Hematopoietic multipotent progenitor cell treated with erythropoietin and hydrocortisone succinate and interleukin-3 and kit ligand, for 4 days (in vitro differentiated cells): ENCODE measurements around the gene RCC1.
A peak's percentile ranks its signal among the peaks of the same experiment; 100 is the strongest.
"Not testable (repeated sequence)": the region's sequence is repeated elsewhere in the genome, so short reads cannot be mapped to it uniquely, and the experiment has no call there.

ENCODE experiments used
- DNase-seq: peaks from one replicate; pipeline ENCODE4 v3.0.0-alpha.2; 2015

Gene RCC1, protein sequence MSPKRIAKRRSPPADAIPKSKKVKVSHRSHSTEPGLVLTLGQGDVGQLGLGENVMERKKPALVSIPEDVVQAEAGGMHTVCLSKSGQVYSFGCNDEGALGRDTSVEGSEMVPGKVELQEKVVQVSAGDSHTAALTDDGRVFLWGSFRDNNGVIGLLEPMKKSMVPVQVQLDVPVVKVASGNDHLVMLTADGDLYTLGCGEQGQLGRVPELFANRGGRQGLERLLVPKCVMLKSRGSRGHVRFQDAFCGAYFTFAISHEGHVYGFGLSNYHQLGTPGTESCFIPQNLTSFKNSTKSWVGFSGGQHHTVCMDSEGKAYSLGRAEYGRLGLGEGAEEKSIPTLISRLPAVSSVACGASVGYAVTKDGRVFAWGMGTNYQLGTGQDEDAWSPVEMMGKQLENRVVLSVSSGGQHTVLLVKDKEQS

DNA sequence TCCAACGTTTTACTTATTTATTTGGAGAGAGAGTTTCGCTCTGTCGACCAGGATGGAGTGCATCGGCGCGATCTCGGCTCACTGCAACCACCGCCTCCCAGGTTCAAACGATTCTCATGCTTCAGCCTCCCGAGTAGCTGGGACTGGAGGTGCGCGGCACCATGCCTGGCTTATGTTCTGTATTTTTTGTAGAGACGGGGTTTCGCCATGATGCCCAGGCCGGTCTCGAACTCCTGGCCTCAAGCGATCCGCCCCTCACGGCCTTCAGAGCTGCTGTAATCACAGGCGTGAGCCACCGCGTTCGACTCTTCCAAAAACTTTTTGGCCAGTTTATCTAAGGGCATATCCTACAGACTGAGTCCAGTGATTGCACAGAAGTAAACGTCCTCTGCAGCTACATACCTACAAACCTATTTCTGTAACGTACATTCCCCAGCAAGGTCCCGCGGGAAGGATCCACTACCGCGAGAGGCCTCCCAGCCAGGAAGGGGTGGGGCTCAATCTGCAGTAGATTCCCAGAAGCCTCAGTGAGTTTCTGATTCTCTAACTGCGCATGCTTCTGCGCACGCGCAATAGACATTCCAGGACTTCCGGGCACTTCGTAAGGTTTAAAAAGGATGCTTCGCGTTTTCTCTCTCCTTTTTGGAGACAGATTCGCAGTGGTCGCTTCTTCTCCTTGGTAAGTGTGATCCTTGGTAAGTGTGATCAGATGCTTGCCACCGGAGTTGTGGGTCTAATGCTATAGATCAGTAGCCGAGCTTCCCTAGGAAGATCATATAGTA, at the start of gene RCC1:
Gene RCC1, plus strand, starts transcription at position 638 of the 782 bp plus-strand sequence. CDS start 23,824 bp downstream, outside the sequence.
- peak; percentile 100 for DNase-seq

DNA sequence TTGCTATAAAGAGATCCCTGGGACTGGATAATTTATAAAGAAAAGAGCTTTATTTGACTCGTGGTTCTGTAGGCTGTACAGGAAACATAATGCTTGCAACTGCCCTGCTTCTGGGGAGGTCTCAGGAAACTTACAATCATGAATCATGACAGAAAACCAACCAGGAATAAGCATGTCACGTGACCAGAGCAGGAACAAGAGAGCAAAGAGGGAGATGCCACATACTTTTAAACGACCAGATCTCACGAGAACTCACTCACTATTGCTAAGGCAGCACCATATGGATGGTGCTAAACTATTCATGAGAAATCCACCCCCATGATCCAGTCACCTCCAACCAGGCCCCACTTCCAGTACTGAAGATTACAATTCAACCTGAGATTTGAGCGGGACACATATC, 49.8 kb upstream of the RCC1 start:
- peak; percentile 77 for DNase-seq

DNA sequence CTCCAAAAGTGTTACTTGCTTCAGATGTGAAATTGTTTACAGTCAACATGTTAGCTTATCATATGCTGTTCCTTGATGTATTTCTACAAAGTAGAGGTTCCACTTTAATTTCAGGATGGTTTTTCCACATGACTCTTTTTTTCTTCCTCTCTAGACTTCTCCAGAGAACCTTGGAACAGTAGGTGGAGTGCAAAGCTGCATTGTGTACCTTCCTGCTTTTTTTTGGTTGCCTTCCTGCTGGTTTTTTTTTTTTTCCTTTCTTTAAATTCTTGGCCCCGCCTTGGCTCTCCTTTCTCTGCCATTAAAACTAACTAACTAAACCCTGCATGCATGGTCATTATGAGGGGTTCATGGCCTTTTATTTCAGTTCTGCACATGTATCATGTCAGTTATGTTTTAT, 48.2 kb upstream of the RCC1 start:
- DNase-seq = no peak

DNA sequence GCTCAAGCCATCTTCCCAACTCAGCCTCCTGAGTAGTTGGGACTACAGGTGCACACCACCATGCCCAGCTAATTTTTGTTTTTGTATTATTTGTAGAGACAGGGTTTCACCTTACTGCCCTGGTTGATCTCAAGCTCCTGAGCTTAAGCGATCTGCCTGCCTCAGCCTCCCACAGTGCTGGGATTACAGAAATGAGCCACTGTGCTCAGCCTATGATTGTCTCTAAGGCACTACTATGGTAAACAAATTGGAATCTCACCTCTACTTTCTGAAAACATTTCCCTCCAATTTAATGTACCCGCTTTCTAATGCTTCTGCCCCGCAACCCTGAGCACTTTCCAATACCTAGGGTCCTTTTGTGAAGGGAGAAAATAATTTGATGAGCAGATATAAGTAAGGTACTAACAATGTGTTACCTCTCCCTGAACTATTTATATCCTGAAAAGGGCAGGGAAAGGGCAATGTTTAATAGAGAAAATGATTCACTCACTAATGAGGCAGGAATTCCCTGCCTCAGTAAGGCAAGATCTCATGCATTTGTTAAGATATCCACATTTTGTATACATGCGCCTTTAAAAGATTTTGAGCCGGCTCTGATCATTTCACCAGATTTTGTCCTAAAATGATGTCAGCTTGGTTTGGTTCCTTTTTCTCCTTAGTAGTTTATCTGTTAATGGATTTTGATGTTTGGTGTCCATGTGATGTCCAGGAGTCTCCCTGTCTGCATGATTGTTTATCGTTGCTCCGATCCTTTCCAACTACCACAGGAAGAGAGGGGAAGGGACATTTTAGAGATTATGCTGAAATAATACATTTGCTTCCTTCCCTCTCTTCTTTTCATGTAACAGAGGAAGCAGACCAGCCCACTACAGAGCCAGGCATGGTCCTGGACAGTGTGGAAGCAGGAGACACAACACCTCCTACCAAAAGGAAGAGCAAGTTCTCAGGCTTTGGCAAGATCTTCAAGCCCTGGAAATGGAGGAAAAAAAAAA, 47.3 kb upstream of the RCC1 start:
- DNase-seq = no peak

DNA sequence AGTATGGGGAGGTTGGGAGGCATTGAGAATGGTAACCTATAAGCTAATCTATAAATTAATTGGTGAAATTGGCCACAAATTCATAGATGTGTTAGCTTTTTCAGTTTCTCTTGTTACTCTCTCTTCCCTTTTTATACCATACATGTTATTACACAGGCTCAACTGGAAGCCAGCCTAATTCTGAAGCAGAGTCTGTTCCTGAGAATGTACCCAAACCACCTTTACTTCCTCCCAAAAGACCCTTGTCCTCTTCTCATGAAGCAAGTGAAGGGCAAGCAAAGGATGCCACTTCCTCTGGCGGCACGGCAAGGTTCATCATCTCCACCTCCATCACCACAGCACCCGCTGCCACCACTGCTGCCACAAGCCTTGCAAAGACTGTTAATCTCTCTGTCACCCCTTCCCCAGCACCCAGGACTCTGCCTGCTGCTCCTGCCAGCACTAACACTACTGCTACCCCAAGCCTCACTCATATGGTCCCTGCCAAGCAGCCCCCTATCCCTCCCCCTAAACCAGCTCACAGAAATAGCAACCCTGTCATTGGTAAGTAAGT, 39.5 kb upstream of the RCC1 start:
- no peak for DNase-seq

DNA sequence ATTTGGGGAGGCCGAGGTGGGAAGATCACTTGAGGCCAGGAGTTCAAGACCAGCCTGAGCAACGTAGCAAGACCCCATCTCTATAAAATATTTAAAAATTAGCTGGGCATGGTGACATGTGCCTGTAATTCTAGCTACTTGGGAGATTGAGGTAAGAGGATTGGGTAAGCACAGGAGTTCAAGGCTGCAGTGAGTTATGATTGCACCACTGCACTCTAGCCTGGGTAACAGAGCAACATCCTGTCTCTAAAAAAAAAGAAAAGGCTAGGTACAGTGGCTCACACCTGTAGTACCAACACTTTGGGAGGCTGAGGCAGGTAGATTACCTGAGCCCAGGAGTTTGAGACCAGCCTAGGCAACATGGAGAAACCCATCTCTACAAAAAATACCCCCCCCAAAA, 35.7 kb upstream of the RCC1 start:
- no peak for DNase-seq

DNA sequence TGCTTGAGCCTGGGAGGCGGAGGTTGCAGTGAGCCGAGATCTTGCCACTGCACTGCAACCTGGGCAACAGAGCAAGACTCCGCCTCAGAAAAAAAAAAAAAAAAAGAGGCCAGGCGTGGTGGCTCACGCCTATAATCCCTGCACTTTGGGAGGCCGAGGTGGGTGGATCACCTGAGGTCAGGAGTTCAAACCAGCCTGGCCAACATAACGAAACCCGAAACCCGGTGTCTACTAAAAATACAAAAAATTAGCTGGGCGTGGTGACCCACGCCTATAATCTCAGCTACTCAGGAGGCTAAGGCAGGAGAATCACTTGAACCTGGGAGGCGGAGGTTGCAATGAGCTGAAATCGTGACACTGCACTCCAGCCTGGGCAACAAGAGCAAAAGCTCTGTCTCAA, 26.3 kb upstream of the RCC1 start:
- not testable (repeated sequence) for DNase-seq

DNA sequence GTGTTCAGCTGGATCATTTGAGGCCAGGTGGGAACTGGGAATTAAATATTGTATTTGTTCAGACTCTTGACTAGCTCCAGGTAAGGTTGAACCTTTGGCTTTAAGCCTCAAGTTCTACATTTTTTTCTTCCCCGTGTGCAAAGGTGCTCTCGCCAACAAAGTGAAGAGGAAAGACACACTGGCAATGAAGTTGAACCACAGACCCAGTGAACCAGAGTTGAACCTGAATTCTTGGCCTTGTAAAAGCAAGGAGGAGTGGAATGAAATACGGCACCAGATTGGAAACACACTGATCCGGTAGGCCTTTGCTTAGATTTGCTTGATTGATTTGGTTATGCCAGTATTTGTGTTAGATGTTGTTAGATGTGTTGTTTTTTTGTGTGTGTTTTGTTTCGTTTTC, 25.5 kb upstream of the RCC1 start:
- DNase-seq = no peak

DNA sequence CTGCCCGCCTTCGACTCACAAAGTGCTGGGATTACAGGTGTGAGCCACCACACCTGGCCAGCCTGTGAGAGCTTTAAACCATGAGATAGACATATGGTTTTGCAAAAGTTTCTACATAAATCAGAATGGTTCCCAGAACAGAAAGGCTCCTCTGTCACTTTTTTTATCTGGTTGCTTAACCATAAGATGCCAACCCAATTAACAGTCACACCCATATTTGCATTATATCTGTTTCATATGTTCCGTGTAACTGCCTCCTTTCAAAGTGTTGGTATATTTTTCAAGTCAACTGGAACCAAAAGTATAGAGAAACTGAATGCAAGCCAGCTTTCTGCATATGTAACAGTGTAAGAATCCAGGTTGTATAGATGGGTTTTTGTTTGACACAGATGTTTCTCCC, 23.7 kb upstream of the RCC1 start:
- no peak for DNase-seq

DNA sequence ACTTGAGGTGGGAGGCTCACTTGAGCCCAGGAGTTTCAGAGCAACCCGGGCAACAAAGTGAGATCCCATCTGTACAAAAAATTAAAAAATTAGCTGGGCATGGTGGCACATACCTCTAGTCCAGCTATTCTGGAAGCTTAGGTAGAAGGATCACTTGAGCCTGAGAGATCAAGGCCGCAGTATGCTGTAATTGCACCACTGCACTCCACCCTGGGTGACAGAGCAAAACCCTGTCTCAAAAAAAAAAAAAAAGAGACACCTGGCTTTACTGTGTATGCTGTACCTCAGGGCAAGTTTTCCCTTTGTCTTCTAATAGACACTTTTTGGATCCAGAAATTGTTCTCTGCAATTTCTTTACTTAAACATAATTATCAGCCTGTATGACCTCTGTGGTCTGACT, 23.1 kb upstream of the RCC1 start:
- DNase-seq = no peak

DNA sequence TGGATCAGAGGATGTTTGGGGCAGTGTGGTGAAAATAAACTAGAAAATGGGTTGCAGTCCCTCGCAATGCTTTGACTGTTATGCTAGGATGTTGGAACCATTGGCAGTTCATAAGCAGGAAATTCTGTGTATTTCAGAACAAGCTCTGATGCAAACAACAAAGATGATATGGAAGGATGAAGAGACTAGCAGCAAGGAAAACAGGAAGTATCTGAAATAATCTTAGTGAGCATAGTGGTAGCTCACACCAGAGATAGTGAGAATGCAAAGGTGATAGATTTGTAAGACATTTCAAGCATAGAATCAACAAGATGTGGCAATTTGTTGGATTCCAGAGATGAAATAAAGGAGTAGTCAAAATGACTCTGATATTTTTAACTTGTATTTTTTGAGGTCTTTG, 11.1 kb upstream of the RCC1 start:
- peak; percentile 25 for DNase-seq

DNA sequence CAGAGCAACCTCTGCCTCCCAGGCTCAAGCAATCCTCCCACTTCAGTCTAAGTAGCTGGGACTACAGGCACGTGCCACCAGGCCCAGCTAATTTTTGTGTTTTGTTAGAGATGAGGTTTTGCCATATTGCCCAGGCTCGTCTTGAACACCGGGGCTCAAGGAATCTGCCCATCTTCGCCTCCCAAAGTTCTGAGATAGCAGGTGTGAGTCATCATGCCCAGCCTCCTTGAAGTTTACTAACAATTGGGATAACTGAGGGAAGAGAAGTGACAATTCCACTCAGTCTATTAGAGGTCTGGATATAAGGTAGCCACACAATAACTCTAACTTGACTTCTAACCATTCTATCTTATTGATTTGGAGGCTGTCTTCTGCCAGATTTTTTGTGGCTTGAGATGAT, 6.3 kb upstream of the RCC1 start:
- DNase-seq = no peak

DNA sequence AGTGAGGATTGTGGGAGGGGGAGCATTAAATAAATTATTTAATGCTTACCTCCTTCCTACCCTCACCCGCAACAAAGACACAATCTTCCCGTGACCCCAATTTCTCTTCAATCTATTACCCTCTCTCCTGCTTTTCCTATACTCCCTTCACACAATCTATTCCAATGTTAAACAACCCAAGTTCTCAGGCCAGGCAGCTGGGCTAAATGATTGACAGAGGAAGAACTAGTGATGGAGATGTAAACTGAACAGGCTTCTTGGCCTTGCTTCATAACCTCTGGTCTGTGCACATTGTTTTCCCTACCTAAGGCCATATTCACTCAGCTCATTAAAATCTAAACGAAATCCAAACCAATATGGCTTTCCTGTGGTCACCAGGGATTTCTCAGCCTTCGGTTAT, 3.9 kb upstream of the RCC1 start:
- no peak for DNase-seq

DNA sequence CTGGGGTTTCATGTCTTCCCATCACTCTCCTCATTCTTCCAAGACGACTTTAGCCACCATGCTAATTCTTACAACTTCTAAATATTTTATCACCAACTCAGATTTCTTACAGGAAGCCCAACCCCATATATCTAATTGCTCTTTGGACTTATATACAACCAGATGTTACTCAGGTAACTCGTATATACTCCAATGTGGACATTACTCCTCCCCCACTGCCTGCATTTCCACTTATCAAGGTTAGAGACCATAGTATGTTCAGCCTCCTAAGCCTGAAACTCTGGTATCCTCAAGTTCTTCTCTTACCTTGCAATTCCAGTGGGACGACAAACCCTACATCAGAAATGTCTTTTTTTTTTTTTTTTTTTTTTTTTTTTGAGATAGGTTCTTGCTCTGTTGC, 2.7 kb upstream of the RCC1 start:
- no peak for DNase-seq

DNA sequence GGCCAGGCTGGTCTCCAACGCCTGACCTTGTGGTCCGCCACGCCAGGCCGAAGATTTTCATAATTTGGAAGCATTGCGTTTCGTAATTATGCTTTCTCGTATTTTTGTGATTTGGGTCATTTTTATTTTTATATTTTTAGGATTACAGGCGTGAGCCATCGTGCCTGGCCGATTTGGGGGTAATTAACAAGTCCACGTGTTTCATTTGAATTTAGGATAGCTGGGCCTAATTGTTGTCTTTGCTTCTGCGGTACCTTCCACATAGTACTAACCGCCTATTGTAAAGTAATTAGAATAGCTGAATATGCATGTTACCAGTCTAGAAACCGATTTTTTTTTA, 1.0 kb downstream of the RCC1 start:
- DNase-seq = peak; percentile 25

DNA sequence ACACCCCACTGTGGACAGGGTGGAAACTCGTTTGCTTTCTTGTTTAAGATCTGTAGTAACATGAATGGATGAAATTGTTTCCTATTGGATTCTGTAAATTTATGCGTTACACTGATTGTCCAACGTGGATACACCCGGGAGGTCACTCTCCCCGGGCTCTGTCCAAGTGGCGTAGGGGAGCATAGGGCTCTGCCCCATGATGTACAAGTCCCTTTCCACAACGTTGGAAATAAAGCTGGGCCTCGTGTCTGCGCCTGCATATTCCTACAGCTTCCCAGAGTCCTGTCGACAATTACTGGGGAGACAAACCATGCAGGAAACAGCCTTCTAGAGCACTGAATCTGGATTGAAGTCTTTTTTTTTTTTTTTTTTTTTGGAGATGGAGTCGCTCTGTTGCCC, 1.4 kb downstream of the RCC1 start:
- peak; percentile 55 for DNase-seq

DNA sequence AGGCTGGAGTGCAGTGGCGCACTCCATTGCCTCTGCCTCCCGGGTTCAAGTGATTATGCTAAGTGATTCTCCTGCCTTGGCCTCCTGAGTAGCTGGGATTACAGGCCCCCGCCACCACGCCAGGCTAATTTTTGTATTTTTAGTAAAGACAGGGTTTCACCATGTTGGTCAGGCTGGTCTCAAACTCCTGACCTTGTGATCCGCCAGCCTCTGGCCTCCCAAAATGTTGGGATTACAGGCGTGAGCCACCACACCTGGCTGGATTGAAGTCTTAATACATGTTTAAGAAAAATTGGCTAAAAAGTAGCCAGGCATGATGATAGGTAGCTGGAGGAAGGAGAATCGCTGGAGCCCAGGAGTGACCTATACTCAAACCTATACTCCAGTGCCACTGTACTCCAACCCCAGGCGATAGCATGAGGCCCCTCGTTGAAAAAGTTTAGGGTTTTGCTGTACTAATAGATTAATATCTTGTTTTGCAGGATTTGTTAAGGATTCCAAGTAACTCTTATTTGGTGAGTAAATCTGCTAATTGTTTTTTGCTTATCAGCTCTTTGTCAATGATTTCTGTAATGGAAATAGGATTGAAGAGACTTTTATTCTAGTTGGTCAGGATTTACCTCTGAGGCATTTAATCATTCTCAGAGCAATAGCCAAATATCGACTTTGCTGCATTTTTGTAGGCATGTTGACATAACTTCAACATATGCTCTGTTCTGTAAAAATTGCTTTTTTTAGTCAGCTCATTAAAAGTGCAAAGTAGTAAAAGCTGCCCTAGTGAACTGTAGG, 2.0 kb downstream of the RCC1 start:
- DNase-seq = peak; percentile 57

DNA sequence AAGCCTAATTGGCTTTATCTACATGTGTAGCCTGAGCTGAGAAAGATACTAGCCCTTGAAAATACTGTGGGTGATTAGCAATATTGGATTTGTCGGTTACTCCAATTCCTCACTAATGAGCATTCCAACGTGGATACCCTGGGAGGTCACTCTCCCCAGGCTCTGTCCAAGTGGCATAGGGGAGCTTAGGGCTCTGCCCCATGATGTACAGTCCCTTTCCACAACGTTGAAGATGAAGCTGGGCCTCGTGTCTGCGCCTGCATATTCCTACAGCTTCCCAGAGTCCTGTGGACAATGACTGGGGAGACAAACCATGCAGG, 2.6 kb downstream of the RCC1 start:
- peak; percentile 54 for DNase-seq

DNA sequence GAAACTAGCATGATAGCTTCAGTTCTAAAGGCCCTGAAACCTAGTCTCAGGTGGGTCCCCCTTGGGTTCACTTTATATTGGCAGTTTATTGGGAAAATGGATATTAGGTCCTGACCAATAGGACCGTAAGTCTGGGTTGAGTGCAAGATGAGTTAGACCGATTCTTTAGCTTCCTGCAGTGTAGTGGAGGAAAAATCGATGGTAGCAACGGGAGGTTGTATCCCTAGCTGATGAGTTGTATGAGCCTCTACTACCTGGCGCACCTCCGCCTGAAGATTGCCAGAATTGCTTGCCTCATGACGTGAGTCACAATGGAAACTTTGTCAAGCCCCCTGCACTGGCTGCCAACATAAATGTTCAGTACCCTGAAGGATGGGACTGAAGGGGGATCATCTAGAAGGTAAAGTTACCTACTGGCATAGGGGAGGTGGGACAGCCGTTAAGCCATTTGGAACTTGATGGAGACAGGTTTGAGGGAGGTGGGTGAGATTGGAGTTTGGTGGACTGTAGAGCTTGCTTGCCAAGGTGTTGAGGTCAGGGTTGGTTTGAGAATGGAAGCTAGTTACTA, 3.9 kb downstream of the RCC1 start:
- peak; percentile 67 for DNase-seq

DNA sequence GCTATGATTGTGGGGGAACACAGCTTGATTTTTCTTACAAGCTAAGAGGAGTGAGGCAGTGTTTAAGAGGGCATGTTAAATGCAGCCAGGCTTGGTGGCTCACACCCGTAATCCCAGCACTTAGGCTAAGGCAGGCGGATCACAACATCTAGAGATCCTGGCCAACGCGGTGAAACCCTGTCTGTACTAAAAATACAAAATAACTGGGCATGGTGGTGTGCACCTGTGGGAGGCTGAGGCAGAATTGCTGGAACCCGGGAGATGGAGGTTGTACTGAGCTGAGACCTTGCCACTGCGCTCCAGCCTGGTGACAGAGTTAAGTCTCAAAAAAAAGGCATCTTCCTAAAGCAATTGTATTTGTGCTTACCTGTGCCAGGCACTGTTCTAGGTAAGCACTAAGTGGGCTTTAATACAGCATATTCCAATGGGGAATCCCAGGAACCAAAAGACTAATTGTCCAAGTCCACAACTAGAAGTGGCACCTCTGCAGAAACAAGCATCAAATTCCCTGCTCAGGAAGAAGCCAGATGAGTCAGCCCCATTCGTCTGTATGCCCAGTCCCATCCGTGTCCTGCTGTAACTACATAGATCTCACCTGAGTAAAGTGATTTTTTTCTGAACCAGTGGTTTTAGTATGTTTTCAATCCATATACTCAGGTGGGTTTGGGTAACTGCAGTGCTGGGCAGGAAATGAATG, 4.6 kb downstream of the RCC1 start:
- DNase-seq = no peak

DNA sequence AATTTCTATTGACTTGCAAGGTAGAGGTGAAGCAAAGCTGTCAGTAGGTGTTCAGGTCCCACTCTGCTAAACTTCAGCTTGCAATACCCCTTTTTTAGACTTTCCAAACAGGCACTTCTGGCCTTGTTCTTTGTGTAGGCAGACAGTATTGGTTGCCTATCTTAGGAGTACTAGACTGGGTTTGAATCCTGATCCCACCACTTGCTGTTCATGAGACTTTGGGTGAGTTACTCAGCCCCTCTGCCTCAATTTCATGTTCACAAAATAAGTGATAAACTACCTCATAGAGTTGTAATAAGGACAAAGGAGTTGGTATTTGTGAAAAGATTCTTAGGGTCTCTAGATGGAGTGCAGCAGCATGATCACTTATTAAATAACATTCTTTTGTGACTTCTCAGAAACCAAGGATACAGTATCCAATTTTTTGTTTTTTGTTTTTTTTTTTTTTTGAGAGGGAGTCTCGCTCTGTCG, 5.2 kb downstream of the RCC1 start:
- DNase-seq = peak; percentile 79
